Measurements from ENCODE around the gene IL1F10. TPM values are rescaled to one million over a fixed set of nuclear protein-coding genes. Genes with fewer than 3 reads are reported as not detected.

IL1F10 gene
- total and polyA plus RNA-seq, 2 of the 8 experiments (the other 6 are each of a cell fraction or from before 2014, with no cell fraction given), result not detected

GRCh38 chr2:113124181-113124961, 56.6 kb downstream of the IL1F10 start:
- no peak overlapping the region for H3K4me2 ChIP-seq (ENCODE audit: insufficient read depth in 1 of 2, low read depth in 2 of 2, low read length in 2 of 2)
- no peak overlapping the region for H3K18ac ChIP-seq (ENCODE audit: extremely low read depth, low read length)
- no peak overlapping the region for H2BK5ac ChIP-seq (ENCODE audit: low read depth, low read length)
- CTCF ChIA-PET (ENCODE audit: partially characterized antibody), result interaction anchor here (1.1 to 1.7 kb wide), 4 partner anchors 8 to 44 kb away, joined by 3 to 9 read pairs (median 3); no protein-coding TSS in a partner anchor
- no peak overlapping the region for H3K27ac ChIP-seq (ENCODE audit: low read depth, low read length)
- no peak overlapping the region for H2BK20ac ChIP-seq (ENCODE audit: low read length)
- H2AK5ac ChIP-seq (ENCODE audit: low read depth, low read length), result no peak overlapping the region
- no peaks in the 10 kb centered on the region for H3K79me1 ChIP-seq (ENCODE audit: low read depth, low read length)
- no peak overlapping the region for H3K4me3 ChIP-seq (ENCODE audit: extremely low read depth in 1 of 4, insufficient read depth in 2 of 4, low read depth in 3 of 4, low read length in 4 of 4)
- no peak overlapping the region for H3K23ac ChIP-seq (ENCODE audit: insufficient read length)
- no peak overlapping the region for H4K5ac ChIP-seq (ENCODE audit: insufficient read length, low read depth, low read length)
- H3K23me2 ChIP-seq (ENCODE audit: low read depth, low read length), result no peaks in the 10 kb centered on the region
- no peak overlapping the region for H2BK15ac ChIP-seq (ENCODE audit: low read length)
- H4K8ac ChIP-seq (ENCODE audit: extremely low read depth, insufficient read depth, low read length), result no peak overlapping the region
- H2BK12ac ChIP-seq (ENCODE audit: low read depth, low read length), result no peak overlapping the region
- no peak overlapping the region for H2AFZ ChIP-seq (ENCODE audit: low read length)
- H3K14ac ChIP-seq (ENCODE audit: insufficient read length), result no peak overlapping the region
- H4K91ac ChIP-seq (replicated peaks; ENCODE audit: insufficient read length, low read length), result no peak overlapping the region
- H4K20me1 ChIP-seq (replicated peaks in 1 of 2; ENCODE audit: control insufficient read depth in 1 of 2, insufficient read depth in 2 of 2, low read length in 2 of 2), result peaks cover 0 to 2% of the 10 kb centered on the region in 2 experiments
- H3K56ac ChIP-seq (replicated peaks; ENCODE audit: insufficient read length, low read depth, low read length), result no peak overlapping the region
- no peaks in the 10 kb centered on the region for H3K4me1 ChIP-seq (replicated peaks in 1 of 4; ENCODE audit: control insufficient read depth in 3 of 4, insufficient read depth in 4 of 4, low read length in 3 of 4)
- H3K9ac ChIP-seq (replicated peaks in 1 of 4; ENCODE audit: extremely low read depth in 1 of 4, low read depth in 3 of 4, low read length in 3 of 4), result no peak overlapping the region
- H3K27me3 ChIP-seq (replicated peaks in 1 of 4; ENCODE audit: control insufficient read depth in 3 of 4, extremely low read depth in 1 of 4, insufficient read depth in 3 of 4, low read length in 3 of 4), result no peaks in the 10 kb centered on the region
- WGBS, 2 experiments (ENCODE audit: extremely low coverage in 1 of 2, insufficient coverage in 1 of 2, insufficient read length in 1 of 2, insufficient replicate concordance in 2 of 2, low coverage in 1 of 2, low lambda C conversion rate in 2 of 2, missing lambda C conversion rate in 1 of 2), result 84% methylated on average over 12 of the region's 12 CpGs; no CpG with 5 or more reads in 1 of the 2 experiments
- H3K9me3 ChIP-seq (ENCODE audit: insufficient read depth in 2 of 2, low read depth in 1 of 2, low read length in 1 of 2), result no peaks in the 10 kb centered on the region
- no peaks in the 10 kb centered on the region for H3K36me3 ChIP-seq (ENCODE audit: control insufficient read depth in 2 of 4, insufficient read depth in 4 of 4, low read length in 3 of 4)
- no peak overlapping the region for H2BK120ac ChIP-seq (replicated peaks; ENCODE audit: low read depth, low read length)
- H3K79me2 ChIP-seq (ENCODE audit: control insufficient read depth in 1 of 2, insufficient read depth in 2 of 2, low read length in 2 of 2), result no peaks in the 10 kb centered on the region
- DNase-seq (ENCODE audit: low read depth in 1 of 2, low spot score in 2 of 2) (no peak), FAIRE-seq (no peak)
- POLR2A ChIA-PET (ENCODE audit: partially characterized antibody), result no interaction called here
- no peak overlapping the region for H3K4ac ChIP-seq (replicated peaks; ENCODE audit: insufficient read length, low read depth, low read length)
- TF ChIP-seq TAF7 (optimal IDR thresholded peaks at IDR 0.05; ENCODE audit: borderline replicate concordance, low read depth, low read length), result no peak
- no peak for TF ChIP-seq CTCF (IDR thresholded peaks at IDR 0.05; ENCODE audit: control extremely low read depth in 1 of 3, insufficient read depth in 1 of 3, low read depth in 1 of 3, low read length in 3 of 3)
- TF ChIP-seq TBP (IDR thresholded peaks at IDR 0.05; ENCODE audit: low read depth, low read length), result no peak
- TF ChIP-seq ATF2 (IDR thresholded peaks at IDR 0.05; ENCODE audit: low read length), result no peak
- no peak for TF ChIP-seq PHF8 (conservative IDR thresholded peaks at IDR 0.05; ENCODE audit: low read depth, low read length)
- no peak for TF ChIP-seq CEBPB (IDR thresholded peaks at IDR 0.05; ENCODE audit: low read depth, low read length)
- TF ChIP-seq ATF3 (IDR thresholded peaks at IDR 0.05; ENCODE audit: insufficient read depth, low read depth, low read length), result no peak
